Measurements from ENCODE around the gene PRSS36. TPM values are rescaled to one million over a fixed set of nuclear protein-coding genes. Genes with fewer than 3 reads are reported as not detected.
A peak's percentile ranks its signal among the peaks of the same experiment; 100 is the strongest.

The PRSS36 gene
- total and polyA plus RNA-seq, 9 of the 15 experiments (the other 6 are each of a cell fraction or from before 2014, with no cell fraction given) = 0.09 to 1.2 (median 0.54) TPM; not detected in 2

- TF ChIP-seq BCLAF1 (IDR thresholded peaks at IDR 0.05; ENCODE audit: borderline replicate concordance in 1 of 2, control insufficient read depth in 1 of 2, low read depth in 2 of 2, low read length in 1 of 2) (no peak), TFAM (CRISPR knock-in tag; conservative IDR thresholded peaks at IDR 0.05) (no peak), GTF2B (IDR thresholded peaks at IDR 0.05; ENCODE audit: extremely low read depth, insufficient read length) (no peak), MAFK (IDR thresholded peaks at IDR 0.05; ENCODE audit: low read length) (no peak), ZFX (CRISPR knock-in tag; IDR thresholded peaks at IDR 0.05) (peak; percentile 11; the same call in 1 of the 2 replicates), FIP1L1 (IDR thresholded peaks at IDR 0.05; ENCODE audit: low read depth, low read length, poor library complexity, severe bottlenecking) (no peak), CEBPB (tag; IDR thresholded peaks at IDR 0.05) (peak; percentile 46), CHD1 (IDR thresholded peaks at IDR 0.05; ENCODE audit: low read length) (no peak), TSHZ1 (CRISPR knock-in tag; IDR thresholded peaks at IDR 0.05) (no peak), ZBTB43 (CRISPR knock-in tag; IDR thresholded peaks at IDR 0.05) (no peak), ZNF644 (tag; IDR thresholded peaks at IDR 0.05; ENCODE audit: low read depth) (no peak), EP400 (IDR thresholded peaks at IDR 0.05) (peak; percentile 12; the same call in 1 of the 2 replicates), ZBTB8A (IDR thresholded peaks at IDR 0.05; ENCODE audit: partially characterized antibody) (no peak), BCOR (IDR thresholded peaks at IDR 0.05) (peak; percentile 42; the same call in 1 of the 2 replicates), PURB (CRISPR knock-in tag; IDR thresholded peaks at IDR 0.05; ENCODE audit: low read depth) (no peak), ZNF263 (CRISPR knock-in tag; IDR thresholded peaks at IDR 0.05; ENCODE audit: borderline replicate concordance) (peak; percentile 60; the same call in 1 of the 2 replicates), FOXK2 (conservative IDR thresholded peaks at IDR 0.05 in 1 of 2, IDR thresholded peaks at IDR 0.05 in 1 of 2; ENCODE audit: low read depth in 2 of 2) (0 out of 4 replicates have a peak, but pooled peaks of 1 of the 2 experiments have one; percentile 11), ELF4 (CRISPR knock-in tag; IDR thresholded peaks at IDR 0.05) (0 out of 2 replicates have a peak, but pooled peaks have one; percentile 21)
Measured at GRCh38 chr16:31134625-31135534, 15.0 kb downstream of the PRSS36 start (continued).

All from K562 (cell line).